BE2C (cell line): Measurements from ENCODE around the gene MYH14.
A peak's percentile ranks its signal among the peaks of the same experiment; 100 is the strongest.

Experiments
- DNase-seq: peaks from one replicate; pipeline ENCODE4 v3.0.0-alpha.2; 2020
- H3K27me3 ChIP-seq: fragments of 250-450 bp; sonication (Bioruptor Pico); 2 replicates; pipeline ENCODE4 v1.5.1; 2020; ENCODE audit warnings: mild to moderate bottlenecking
- H3K36me3 ChIP-seq: fragments of 250-450 bp; sonication (Bioruptor Pico); 2 replicates; pipeline ENCODE4 v1.5.1; 2020; ENCODE audit warnings: mild to moderate bottlenecking
- H3K4me1 ChIP-seq: fragments of 250-450 bp; sonication (Bioruptor Pico); 2 replicates; pipeline ENCODE4 v1.5.1; 2020
- H3K4me3 ChIP-seq: 2 replicates; pipeline ENCODE4 v1.5.1; 2011; ENCODE audit warnings: low read depth, low read length
- H3K9me3 ChIP-seq: fragments of 250-450 bp; sonication (Bioruptor Pico); 2 replicates; pipeline ENCODE4 v1.5.1; 2020
- CTCF ChIP-seq: IDR thresholded peaks from 2 replicates; pipeline ENCODE4 v1.5.1; 2012; ENCODE audit warnings: mild to moderate bottlenecking, low read depth, low read length

MYH14 gene

GRCh38 chr19:50255115-50255514 lies 51.7 kb downstream of the MYH14 start:
- Histone ChIP-seq H3K4me1 (no peaks in the 10 kb centered on the region), H3K27me3 (no peaks in the 10 kb centered on the region), H3K9me3 (no peaks in the 10 kb centered on the region; the same call in 1 of the 2 replicates), H3K36me3 (no peaks in the 10 kb centered on the region), H3K4me3 (no peak overlapping the region)
- 0 out of 2 replicates have a peak, but pooled peaks have one; percentile 12 for TF ChIP-seq CTCF
- no peak for DNase-seq

- H3K27me3 ChIP-seq, result no peaks in the 10 kb centered on the region
- H3K4me1 ChIP-seq, result no peaks in the 10 kb centered on the region
- TF ChIP-seq CTCF, result no peak
- H3K4me3 ChIP-seq, result no peak overlapping the region
- DNase-seq, result no peak
- H3K9me3 ChIP-seq, result no peaks in the 10 kb centered on the region; the same call in 1 of the 2 replicates
- H3K36me3 ChIP-seq, result no peaks in the 10 kb centered on the region
Measured at GRCh38 chr19:50257141-50257540, 53.7 kb downstream of the MYH14 start.

- TF ChIP-seq CTCF, result peak; percentile 34
- no peak for DNase-seq
- Histone ChIP-seq H3K4me3 (no peak overlapping the region), H3K36me3 (no peaks in the 10 kb centered on the region), H3K9me3 (no peaks in the 10 kb centered on the region; the same call in 1 of the 2 replicates), H3K4me1 (no peaks in the 10 kb centered on the region), H3K27me3 (no peaks in the 10 kb centered on the region)
Measured at GRCh38 chr19:50258918-50259372, 55.5 kb downstream of the MYH14 start.

- Histone ChIP-seq H3K36me3 (no peaks in the 10 kb centered on the region), H3K27me3 (no peaks in the 10 kb centered on the region), H3K4me3 (no peak overlapping the region), H3K4me1 (no peaks in the 10 kb centered on the region), H3K9me3 (no peaks in the 10 kb centered on the region; the same call in 1 of the 2 replicates)
- DNase-seq, result no peak
- TF ChIP-seq CTCF, result no peak
Measured at GRCh38 chr19:50261446-50261970, 58.1 kb downstream of the MYH14 start.

- no peak overlapping the region for H3K4me3 ChIP-seq
- H3K4me1 ChIP-seq, result no peaks in the 10 kb centered on the region
- DNase-seq, result no peak
- H3K9me3 ChIP-seq, result no peaks in the 10 kb centered on the region
- no peak for TF ChIP-seq CTCF
- H3K27me3 ChIP-seq, result no peaks in the 10 kb centered on the region
- no peaks in the 10 kb centered on the region for H3K36me3 ChIP-seq
Measured at GRCh38 chr19:50263176-50263575, 59.8 kb downstream of the MYH14 start.

GRCh38 chr19:50264483-50265186 lies 61.2 kb downstream of the MYH14 start:
- Histone ChIP-seq H3K4me1 (no peaks in the 10 kb centered on the region), H3K27me3 (no peaks in the 10 kb centered on the region), H3K4me3 (no peak overlapping the region), H3K36me3 (no peaks in the 10 kb centered on the region), H3K9me3 (no peaks in the 10 kb centered on the region)
- 0 out of 2 replicates have a peak, but pooled peaks have one; percentile 3 for TF ChIP-seq CTCF
- no peak for DNase-seq
